Central memory CD8-positive, alpha-beta T cell (primary cell): ENCODE results near the gene XRCC4.

Experiments used
- ATAC-seq: fragments of 150-1000 bp; cut with Tn5 transposase; replicated peaks from 2 replicates; pipeline ENCODE4 v1.10.0; 2022; ENCODE audit warnings: mild to moderate bottlenecking, moderate FRiP score, moderate number of reproducible peaks; ENCODE audit not compliant: poor library complexity, severe bottlenecking; ENCODE audit errors: extremely low read depth
- DNase-seq, 2 donors: peaks; one replicate each; pipeline ENCODE4 v3.0.0; 2021; ENCODE audit warnings: low spot score in 2 of 2
- H3K27ac Mint-ChIP-seq: one replicate; pipeline ENCODE4 v1.8.0; 2022; ENCODE audit warnings: low read depth, mild to moderate bottlenecking, moderate library complexity, mixed read lengths
- H3K27me3 Mint-ChIP-seq: one replicate; pipeline ENCODE4 v1.8.0; 2022; ENCODE audit warnings: mixed read lengths
- H3K36me3 Mint-ChIP-seq: one replicate; pipeline ENCODE4 v1.8.0; 2022; ENCODE audit warnings: mild to moderate bottlenecking, moderate library complexity, mixed read lengths; ENCODE audit not compliant: insufficient read depth
- H3K4me1 Mint-ChIP-seq: one replicate; pipeline ENCODE4 v1.8.0; 2022; ENCODE audit warnings: mixed read lengths
- H3K4me3 Mint-ChIP-seq: one replicate; pipeline ENCODE4 v1.8.0; 2022; ENCODE audit warnings: mild to moderate bottlenecking, moderate library complexity, mixed read lengths
- H3K9me3 Mint-ChIP-seq: one replicate; pipeline ENCODE4 v1.8.0; 2022; ENCODE audit warnings: mixed read lengths

Gene XRCC4

GRCh38 chr5:83357621-83358231, 280.4 kb downstream of the XRCC4 start:
- no peaks in the 10 kb centered on the region for H3K4me1 Mint-ChIP-seq
- peaks cover 5% of the 10 kb centered on the region for H3K9me3 Mint-ChIP-seq
- H3K4me3 Mint-ChIP-seq, result no peak overlapping the region
- H3K36me3 Mint-ChIP-seq, result no peaks in the 10 kb centered on the region
- H3K27ac Mint-ChIP-seq, result no peak overlapping the region
- no peak for DNase-seq
- H3K27me3 Mint-ChIP-seq, result no peaks in the 10 kb centered on the region
- ATAC-seq, result no peak

- no peaks in the 10 kb centered on the region for H3K36me3 Mint-ChIP-seq
- ATAC-seq (no peak), DNase-seq (no peak)
- H3K27ac Mint-ChIP-seq, result no peak overlapping the region
- peaks cover 5% of the 10 kb centered on the region for H3K9me3 Mint-ChIP-seq
- H3K27me3 Mint-ChIP-seq, result no peaks in the 10 kb centered on the region
- no peak overlapping the region for H3K4me3 Mint-ChIP-seq
- no peaks in the 10 kb centered on the region for H3K4me1 Mint-ChIP-seq
Observed at GRCh38 chr5:83360573-83360972, 283.2 kb downstream of the XRCC4 start.

- H3K4me3 Mint-ChIP-seq, result no peak overlapping the region
- ATAC-seq, result no peak
- no peak overlapping the region for H3K27ac Mint-ChIP-seq
- H3K4me1 Mint-ChIP-seq, result no peaks in the 10 kb centered on the region
- H3K36me3 Mint-ChIP-seq, result no peaks in the 10 kb centered on the region
- H3K27me3 Mint-ChIP-seq, result no peaks in the 10 kb centered on the region
- DNase-seq, result no peak
- peaks cover 5% of the 10 kb centered on the region for H3K9me3 Mint-ChIP-seq
Observed at GRCh38 chr5:83362526-83362925, 285.2 kb downstream of the XRCC4 start.

GRCh38 chr5:83363111-83363885, 286.0 kb downstream of the XRCC4 start:
- no peaks in the 10 kb centered on the region for H3K4me1 Mint-ChIP-seq
- no peak for ATAC-seq

GRCh38 chr5:83363886-83364275, 286.5 kb downstream of the XRCC4 start:
- Mint-ChIP-seq H3K27me3 (no peaks in the 10 kb centered on the region), H3K27ac (no peak overlapping the region), H3K4me1 (no peaks in the 10 kb centered on the region), H3K9me3 (peaks cover 5% of the 10 kb centered on the region), H3K4me3 (no peak overlapping the region), H3K36me3 (no peaks in the 10 kb centered on the region)
- DNase-seq, result no peak
- ATAC-seq, result no peak

More at GRCh38 chr5:83363111-83363885, 286.0 kb downstream of the XRCC4 start:
- peaks cover 5% of the 10 kb centered on the region for H3K9me3 Mint-ChIP-seq
- no peaks in the 10 kb centered on the region for H3K27me3 Mint-ChIP-seq
- H3K36me3 Mint-ChIP-seq, result no peaks in the 10 kb centered on the region
- no peak overlapping the region for H3K27ac Mint-ChIP-seq
- no peak overlapping the region for H3K4me3 Mint-ChIP-seq
- DNase-seq, result no peak

- H3K36me3 Mint-ChIP-seq, result no peaks in the 10 kb centered on the region
- DNase-seq (no peak), ATAC-seq (no peak)
- H3K4me3 Mint-ChIP-seq, result no peak overlapping the region
- no peak overlapping the region for H3K27ac Mint-ChIP-seq
- H3K9me3 Mint-ChIP-seq, result peaks cover 5% of the 10 kb centered on the region
- no peaks in the 10 kb centered on the region for H3K4me1 Mint-ChIP-seq
- no peaks in the 10 kb centered on the region for H3K27me3 Mint-ChIP-seq
Observed at GRCh38 chr5:83364312-83365299, 287.3 kb downstream of the XRCC4 start.

GRCh38 chr5:83368319-83368718, 291.0 kb downstream of the XRCC4 start:
- Mint-ChIP-seq H3K9me3 (peaks cover 6% of the 10 kb centered on the region), H3K4me1 (no peaks in the 10 kb centered on the region), H3K36me3 (no peaks in the 10 kb centered on the region), H3K27me3 (peaks cover 11% of the 10 kb centered on the region), H3K27ac (no peak overlapping the region), H3K4me3 (no peak overlapping the region)
- ATAC-seq, result no peak
- DNase-seq, result no peak

- no peaks in the 10 kb centered on the region for H3K36me3 Mint-ChIP-seq
Observed at GRCh38 chr5:83368835-83369234, 291.5 kb downstream of the XRCC4 start.

GRCh38 chr5:83370957-83371356, 293.6 kb downstream of the XRCC4 start:
- Mint-ChIP-seq H3K36me3 (no peaks in the 10 kb centered on the region), H3K4me1 (no peaks in the 10 kb centered on the region), H3K27ac (no peak overlapping the region), H3K9me3 (peaks cover 6% of the 10 kb centered on the region), H3K27me3 (peaks cover 11% of the 10 kb centered on the region), H3K4me3 (no peak overlapping the region)
- ATAC-seq (no peak), DNase-seq (no peak)

More at GRCh38 chr5:83368835-83369234, 291.5 kb downstream of the XRCC4 start:
- no peak overlapping the region for H3K4me3 Mint-ChIP-seq
- peaks cover 6% of the 10 kb centered on the region for H3K9me3 Mint-ChIP-seq
- ATAC-seq (no peak), DNase-seq (no peak)
- H3K4me1 Mint-ChIP-seq, result no peaks in the 10 kb centered on the region
- no peak overlapping the region for H3K27ac Mint-ChIP-seq
- H3K27me3 Mint-ChIP-seq, result peaks cover 11% of the 10 kb centered on the region

- peaks cover 11% of the 10 kb centered on the region for H3K27me3 Mint-ChIP-seq
- DNase-seq, result no peak
- no peaks in the 10 kb centered on the region for H3K36me3 Mint-ChIP-seq
- peaks cover 6% of the 10 kb centered on the region for H3K9me3 Mint-ChIP-seq
- H3K4me1 Mint-ChIP-seq, result no peaks in the 10 kb centered on the region
- no peak for ATAC-seq
- no peak overlapping the region for H3K27ac Mint-ChIP-seq
- no peak overlapping the region for H3K4me3 Mint-ChIP-seq
Observed at GRCh38 chr5:83371726-83372125, 294.4 kb downstream of the XRCC4 start.

- H3K9me3 Mint-ChIP-seq, result peaks cover 6% of the 10 kb centered on the region
- H3K27me3 Mint-ChIP-seq, result peaks cover 18% of the 10 kb centered on the region
- no peaks in the 10 kb centered on the region for H3K4me1 Mint-ChIP-seq
- H3K27ac Mint-ChIP-seq, result no peak overlapping the region
- H3K36me3 Mint-ChIP-seq, result no peaks in the 10 kb centered on the region
- DNase-seq, result no peak
- no peak overlapping the region for H3K4me3 Mint-ChIP-seq
- no peak for ATAC-seq
Observed at GRCh38 chr5:83374547-83374946, 297.2 kb downstream of the XRCC4 start.

GRCh38 chr5:83375049-83375745, 297.9 kb downstream of the XRCC4 start:
- H3K27me3 Mint-ChIP-seq, result peaks cover 25% of the 10 kb centered on the region
- no peaks in the 10 kb centered on the region for H3K36me3 Mint-ChIP-seq
- H3K9me3 Mint-ChIP-seq, result peaks cover 6% of the 10 kb centered on the region
- no peak for DNase-seq
- H3K4me3 Mint-ChIP-seq, result no peak overlapping the region
- no peak for ATAC-seq
- no peaks in the 10 kb centered on the region for H3K4me1 Mint-ChIP-seq
- H3K27ac Mint-ChIP-seq, result no peak overlapping the region
